ENCODE data around the gene PDS5A.
A peak's percentile ranks its signal among the peaks of the same experiment; 100 is the strongest.
"Not testable (repeated sequence)": the region's sequence is repeated elsewhere in the genome, so short reads cannot be mapped to it uniquely, and the experiment has no call there.

Gene PDS5A

GRCh38 chr4:39825090-39825489 is 152.6 kb downstream of the PDS5A start:
- no peak for DNase-seq (ENCODE audit: low read depth in 3 of 3)

- DNase-seq (ENCODE audit: low read depth in 3 of 3), result no peak
Observed at GRCh38 chr4:39823191-39823590, 154.5 kb downstream of the PDS5A start.

- DNase-seq (ENCODE audit: low read depth in 3 of 3), result no peak
Observed at GRCh38 chr4:39822662-39823061, 155.0 kb downstream of the PDS5A start.

- DNase-seq (ENCODE audit: low read depth in 3 of 3), result no peak
Observed at GRCh38 chr4:39821951-39822350, 155.8 kb downstream of the PDS5A start.

- no peak for DNase-seq (ENCODE audit: low read depth in 3 of 3)
Observed at GRCh38 chr4:39820186-39820585, 157.5 kb downstream of the PDS5A start.

GRCh38 chr4:39818646-39819045 is 159.1 kb downstream of the PDS5A start:
- DNase-seq (ENCODE audit: low read depth in 3 of 3), result no peak

GRCh38 chr4:39814403-39815185 is 163.1 kb downstream of the PDS5A start:
- DNase-seq (ENCODE audit: low read depth in 3 of 3), result no peak

GRCh38 chr4:39813761-39814160 is 163.9 kb downstream of the PDS5A start:
- DNase-seq (ENCODE audit: low read depth in 3 of 3), result not testable (repeated sequence)

GRCh38 chr4:39813033-39813432 is 164.7 kb downstream of the PDS5A start:
- DNase-seq (ENCODE audit: low read depth in 3 of 3), result not testable (repeated sequence)

- peak in 1 of 3 donors; percentile 3 for DNase-seq (ENCODE audit: low read depth in 3 of 3)
Observed at GRCh38 chr4:39812500-39812899, 165.2 kb downstream of the PDS5A start.

GRCh38 chr4:39808231-39808749 is 169.4 kb downstream of the PDS5A start:
- DNase-seq (ENCODE audit: low read depth in 3 of 3), result no peak

GRCh38 chr4:39802005-39802404 is 175.7 kb downstream of the PDS5A start:
- no peak for DNase-seq (ENCODE audit: low read depth in 3 of 3)

GRCh38 chr4:39792976-39793375 is 184.7 kb downstream of the PDS5A start:
- not testable (repeated sequence) for DNase-seq (ENCODE audit: low read depth in 3 of 3)

- DNase-seq (ENCODE audit: low read depth in 3 of 3), result no peak
Observed at GRCh38 chr4:39792529-39792928, 185.2 kb downstream of the PDS5A start.

- DNase-seq (ENCODE audit: low read depth in 3 of 3), result no peak
Observed at GRCh38 chr4:39792128-39792527, 185.6 kb downstream of the PDS5A start.

- no peak for DNase-seq (ENCODE audit: low read depth in 3 of 3)
Observed at GRCh38 chr4:39786838-39787237, 190.9 kb downstream of the PDS5A start.

GRCh38 chr4:39785083-39785482 is 192.6 kb downstream of the PDS5A start:
- no peak for DNase-seq (ENCODE audit: low read depth in 3 of 3)

- not testable (repeated sequence) for DNase-seq (ENCODE audit: low read depth in 3 of 3)
Observed at GRCh38 chr4:39781988-39782387, 195.7 kb downstream of the PDS5A start.

All from stimulated activated CD4-positive, alpha-beta T cell treated with anti-CD3 and anti-CD28 coated beads, TNF-alpha, amount 100 ng/mL, for 48 hours (primary cell).